VCaP (cell line): Measurements from ENCODE around the gene UBAP2.
A peak's percentile ranks its signal among the peaks of the same experiment; 100 is the strongest.

Experiments
- H3K27ac ChIP-seq: fragments of 450-650 bp; 2 replicates; pipeline ENCODE4 v1.5.1; 2017
- CTCF ChIP-seq: fragments of 450-650 bp; conservative IDR thresholded peaks from 2 replicates; pipeline ENCODE4 v1.5.1; 2017; ENCODE audit warnings: mild to moderate bottlenecking, moderate library complexity

The UBAP2 gene

GRCh38 chr9:33914887-33915628 is 133.6 kb downstream of the UBAP2 start:
- peak overlapping the region; percentile 49 for H3K27ac ChIP-seq
- TF ChIP-seq CTCF, result no peak

- TF ChIP-seq CTCF, result no peak
- H3K27ac ChIP-seq, result peak overlapping the region; percentile 36
These were observed 135.1 kb downstream of the UBAP2 start for GRCh38 chr9:33913541-33913940.

- TF ChIP-seq CTCF, result no peak
- no peak overlapping the region for H3K27ac ChIP-seq
These were observed 139.9 kb downstream of the UBAP2 start for GRCh38 chr9:33908749-33909148.

GRCh38 chr9:33908114-33908513 is 140.6 kb downstream of the UBAP2 start:
- H3K27ac ChIP-seq, result no peak overlapping the region
- TF ChIP-seq CTCF, result no peak

- H3K27ac ChIP-seq, result no peak overlapping the region
- TF ChIP-seq CTCF, result no peak
These were observed 141.3 kb downstream of the UBAP2 start for GRCh38 chr9:33907347-33907746.

GRCh38 chr9:33906769-33907168 is 141.9 kb downstream of the UBAP2 start:
- no peak overlapping the region for H3K27ac ChIP-seq
- no peak for TF ChIP-seq CTCF

GRCh38 chr9:33905137-33905536 is 143.6 kb downstream of the UBAP2 start:
- no peak for TF ChIP-seq CTCF

More at GRCh38 chr9:33905137-33905536, 143.6 kb downstream of the UBAP2 start:
- H3K27ac ChIP-seq, result no peak overlapping the region
